Neural cell (in vitro differentiated cells): ENCODE data around the gene NHLRC4.

Experiments used
- CTCF ChIP-seq: fragments of 450-650 bp; IDR thresholded peaks from 2 replicates; pipeline ENCODE4 v1.5.1; 2014; ENCODE audit warnings: antibody characterized with exemption, mild to moderate bottlenecking, moderate library complexity; ENCODE audit not compliant: poor library complexity, severe bottlenecking
- RAD21 ChIP-seq: fragments of 450-650 bp; conservative IDR thresholded peaks from 2 replicates; pipeline ENCODE4 v1.6.1; 2014; ENCODE audit warnings: antibody characterized with exemption, mild to moderate bottlenecking, moderate library complexity

DNA sequence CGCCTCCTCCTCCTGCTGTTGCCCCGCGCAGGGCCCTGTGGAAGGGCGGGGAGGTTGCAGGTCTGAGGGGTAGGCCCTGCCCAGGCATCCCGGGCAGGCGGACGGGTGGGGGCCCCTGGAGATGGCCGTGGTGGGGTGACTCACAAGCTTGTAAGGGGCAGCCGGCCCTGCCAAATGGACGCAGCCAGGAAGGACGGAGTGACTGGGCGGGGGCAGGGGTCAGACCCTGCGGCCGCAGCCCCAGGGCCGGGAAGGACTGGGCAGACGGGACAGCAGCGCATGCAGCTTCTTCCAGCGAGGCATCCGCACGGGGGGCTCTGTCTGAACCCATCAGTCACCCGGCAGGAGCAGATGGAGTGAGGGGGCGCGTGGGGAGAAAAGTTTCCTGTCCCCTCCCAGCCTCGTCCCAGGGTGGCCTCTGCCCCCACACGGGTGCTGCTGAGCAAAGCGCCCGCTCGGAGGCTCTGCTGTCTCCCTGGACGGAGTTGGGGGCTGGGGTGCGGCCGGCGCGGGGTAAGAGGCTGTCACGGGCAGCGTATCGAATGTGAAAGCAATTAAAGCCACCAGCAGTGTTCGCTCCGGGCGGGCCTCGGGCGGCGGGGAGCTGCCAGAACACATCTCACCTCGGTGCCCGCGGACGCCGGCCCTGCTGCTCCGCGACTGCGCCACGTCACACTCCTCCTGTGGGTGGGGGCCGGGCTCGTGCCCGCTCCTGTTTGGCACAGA, 12.0 kb upstream of the NHLRC4 start:
- TF ChIP-seq CTCF = no peak
- TF ChIP-seq RAD21 = no peak
